ENCODE measurements around the gene CENPT. TPM values are rescaled to one million over a fixed set of nuclear protein-coding genes. Genes with fewer than 3 reads are reported as not detected.

The CENPT gene
- total RNA-seq, 1 donor from 2014 or later, result 36.2 TPM

DNA sequence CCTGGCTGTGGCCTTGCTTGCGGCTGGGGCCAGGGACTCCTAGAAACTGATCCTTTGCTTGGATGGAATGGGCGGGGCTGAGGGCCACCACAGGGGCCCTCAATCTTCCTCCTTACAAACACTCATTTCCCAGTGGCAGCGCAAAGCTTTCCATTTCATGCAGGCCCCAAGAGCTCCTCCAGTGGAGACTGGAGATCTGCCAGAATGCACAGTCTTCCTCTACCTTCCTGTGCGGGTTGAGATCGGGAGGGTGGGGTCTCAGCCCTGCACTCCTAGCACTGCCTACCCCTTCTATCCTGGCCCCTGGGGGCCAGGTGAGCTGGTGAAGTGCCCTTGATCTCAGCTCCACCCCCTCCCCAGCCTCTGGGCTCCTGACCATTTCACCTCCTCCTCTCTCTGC is 38.9 kb upstream of the CENPT start:
- no peak for DNase-seq (ENCODE audit: low spot score)
- H4K20me1 ChIP-seq (ENCODE audit: low read depth), result peaks cover 26% of the 10 kb centered on the region

DNA sequence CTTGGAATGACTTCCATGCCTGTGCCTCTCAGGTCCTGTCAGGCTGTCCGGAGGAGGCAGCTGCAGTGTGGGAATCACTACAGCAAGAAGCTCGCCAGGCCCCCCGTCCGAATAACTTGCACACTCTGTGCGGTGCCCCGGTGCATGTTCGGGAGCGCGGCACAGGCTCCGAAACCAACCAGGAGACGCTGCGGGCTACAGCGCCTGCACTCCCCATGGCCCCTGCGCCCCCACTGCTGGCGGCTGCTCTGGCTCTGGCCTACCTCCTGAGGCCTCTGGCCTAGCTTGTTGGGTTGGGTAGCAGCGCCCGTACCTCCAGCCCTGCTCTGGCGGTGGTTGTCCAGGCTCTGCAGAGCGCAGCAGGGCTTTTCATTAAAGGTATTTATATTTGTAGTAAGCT is 38.5 kb upstream of the CENPT start:
- Mint-ChIP-seq H3K27me3 (ENCODE audit: insufficient read depth, low read depth) (no peaks in the 10 kb centered on the region), H3K9me3 (no peaks in the 10 kb centered on the region), H3K36me3 (peaks cover 8% of the 10 kb centered on the region), H3K4me3 (no peak overlapping the region), H3K27ac (no peak overlapping the region), H3K4me1 (peaks cover 4% of the 10 kb centered on the region)
- peaks cover 26% of the 10 kb centered on the region for H4K20me1 ChIP-seq (ENCODE audit: low read depth)
- H3K9ac ChIP-seq, result no peak overlapping the region
- H3K4me2 ChIP-seq, result no peak overlapping the region
- H3K79me2 ChIP-seq (ENCODE audit: low read depth), result no peaks in the 10 kb centered on the region
- H3K4me3 ChIP-seq, result no peak overlapping the region
- H3K27ac ChIP-seq, result no peak overlapping the region
- TF ChIP-seq EZH2phosphoT487 (IDR thresholded peaks at IDR 0.05), result no peak
- no peak for TF ChIP-seq EZH2 (IDR thresholded peaks at IDR 0.05)
- TF ChIP-seq CTCF (IDR thresholded peaks at IDR 0.05), result no peak
- H3K4me1 ChIP-seq, result peaks cover 24% of the 10 kb centered on the region
- no peaks in the 10 kb centered on the region for H3K27me3 ChIP-seq
- peaks cover 33% of the 10 kb centered on the region for H3F3A ChIP-seq (ENCODE audit: low read depth)
- no peak for DNase-seq (ENCODE audit: low spot score)
- no peaks in the 10 kb centered on the region for H3K9me3 ChIP-seq (ENCODE audit: low read depth)
- no peaks in the 10 kb centered on the region for H3K36me3 ChIP-seq
- H2AFZ ChIP-seq (replicated peaks), result no peak overlapping the region

More for the DNA sequence above, 38.9 kb upstream of the CENPT start:
- Histone ChIP-seq H3K9me3 (ENCODE audit: low read depth) (no peaks in the 10 kb centered on the region), H3K36me3 (no peaks in the 10 kb centered on the region), H3K79me2 (ENCODE audit: low read depth) (no peaks in the 10 kb centered on the region), H3K9ac (no peak overlapping the region), H3K4me2 (no peak overlapping the region), H3F3A (ENCODE audit: low read depth) (peaks cover 33% of the 10 kb centered on the region), H3K4me3 (no peak overlapping the region), H3K27me3 (no peaks in the 10 kb centered on the region), H3K27ac (no peak overlapping the region), H3K4me1 (peaks cover 24% of the 10 kb centered on the region), H2AFZ (replicated peaks) (no peak overlapping the region)
- H3K27ac Mint-ChIP-seq, result no peak overlapping the region
- H3K9me3 Mint-ChIP-seq, result no peaks in the 10 kb centered on the region
- H3K27me3 Mint-ChIP-seq (ENCODE audit: insufficient read depth, low read depth), result no peaks in the 10 kb centered on the region
- H3K4me3 Mint-ChIP-seq, result peak overlapping the region; percentile 50
- no peak for TF ChIP-seq EZH2 (IDR thresholded peaks at IDR 0.05)
- TF ChIP-seq EZH2phosphoT487 (IDR thresholded peaks at IDR 0.05), result no peak
- no peak for TF ChIP-seq CTCF (IDR thresholded peaks at IDR 0.05)
- peaks cover 8% of the 10 kb centered on the region for H3K36me3 Mint-ChIP-seq
- H3K4me1 Mint-ChIP-seq, result peaks cover 4% of the 10 kb centered on the region

DNA sequence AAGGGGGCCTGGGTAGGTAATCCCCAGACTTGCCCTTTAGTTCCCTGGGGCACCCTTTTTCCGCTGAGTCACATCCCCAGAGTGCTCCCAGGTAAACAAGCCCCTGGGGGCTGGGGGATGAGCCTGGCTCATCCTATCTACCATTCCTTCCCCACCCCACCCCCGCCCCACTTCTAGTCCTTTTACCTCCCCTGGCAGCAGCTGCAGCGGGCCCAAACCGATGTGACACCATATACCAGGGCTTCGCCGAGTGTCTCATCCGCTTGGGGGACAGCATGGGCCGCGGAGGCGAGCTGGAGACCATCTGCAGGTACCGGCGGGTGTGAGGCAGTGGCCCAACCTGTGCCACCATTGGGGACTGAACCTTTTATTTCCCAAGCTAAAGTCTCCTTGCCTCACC is 38.1 kb upstream of the CENPT start:
- Histone ChIP-seq H3K36me3 (no peaks in the 10 kb centered on the region), H3K9me3 (ENCODE audit: low read depth) (no peaks in the 10 kb centered on the region)

More for the DNA sequence above, 38.1 kb upstream of the CENPT start:
- Histone ChIP-seq H3K27ac (no peak overlapping the region), H3K4me3 (no peak overlapping the region), H3K79me2 (ENCODE audit: low read depth) (no peaks in the 10 kb centered on the region), H4K20me1 (ENCODE audit: low read depth) (peaks cover 26% of the 10 kb centered on the region), H3K4me1 (peaks cover 24% of the 10 kb centered on the region), H3K9ac (no peak overlapping the region), H2AFZ (replicated peaks) (no peak overlapping the region), H3K27me3 (no peaks in the 10 kb centered on the region), H3K4me2 (peak overlapping the region; percentile 72), H3F3A (ENCODE audit: low read depth) (peaks cover 33% of the 10 kb centered on the region)
- Mint-ChIP-seq H3K27ac (no peak overlapping the region), H3K4me1 (peaks cover 4% of the 10 kb centered on the region), H3K36me3 (peaks cover 8% of the 10 kb centered on the region), H3K4me3 (no peak overlapping the region), H3K27me3 (ENCODE audit: insufficient read depth, low read depth) (no peaks in the 10 kb centered on the region), H3K9me3 (no peaks in the 10 kb centered on the region)
- TF ChIP-seq EZH2 (IDR thresholded peaks at IDR 0.05) (no peak), CTCF (IDR thresholded peaks at IDR 0.05) (no peak), EZH2phosphoT487 (IDR thresholded peaks at IDR 0.05) (no peak)
- DNase-seq (ENCODE audit: low spot score), result no peak

All from neural progenitor cell (in vitro differentiated cells).